DOHH2 (cell line): Measurements from ENCODE around the gene NCKAP5.

Experiments used
- CTCF ChIP-seq: fragments of 200-600 bp; sonication (generic); IDR thresholded peaks from one replicate; pipeline ENCODE4 v1.5.1; 2014; ENCODE audit warnings: antibody characterized with exemption, mild to moderate bottlenecking, low read depth, low read length; ENCODE audit not compliant: poor library complexity, severe bottlenecking
- EZH2phosphoT487 ChIP-seq: fragments of 200-600 bp; sonication (generic); IDR thresholded peaks from 2 replicates; pipeline ENCODE4 v1.6.1; 2017; ENCODE audit warnings: borderline replicate concordance, mild to moderate bottlenecking, antibody characterized with exemption, low read length, moderate library complexity, mixed read lengths

DNA sequence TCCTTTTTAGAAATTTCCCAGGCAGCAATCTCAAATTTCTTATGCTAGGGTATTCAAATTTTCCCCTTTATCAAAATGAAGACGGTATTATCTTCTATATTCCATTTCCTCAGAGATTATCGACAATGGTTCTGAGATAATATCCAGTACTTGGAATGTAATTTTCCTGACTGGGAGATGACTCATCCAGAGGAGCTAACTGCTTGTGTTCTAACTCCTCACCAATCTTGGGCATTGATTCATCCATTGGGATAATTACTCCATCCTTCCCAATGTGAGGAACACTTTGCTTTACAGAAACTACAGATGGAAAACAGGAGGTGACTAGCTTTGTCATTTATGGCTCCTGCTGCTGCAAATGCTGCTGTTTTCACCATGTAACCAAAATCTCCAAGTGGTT, 658.8 kb downstream of the NCKAP5 start:
- TF ChIP-seq CTCF: no peak
- no peak for TF ChIP-seq EZH2phosphoT487
